GM12878 (cell line): Measurements from ENCODE around the gene TENT4B. TPM values are rescaled to one million over a fixed set of nuclear protein-coding genes. Genes with fewer than 3 reads are reported as not detected.

ENCODE experiments used
- ATAC-seq: fragments of 200-7000 bp; cut with Tn5 transposase; 3 replicates; pipeline ENCODE4 v1.9.1; 2020; ENCODE audit warnings: mild to moderate bottlenecking, moderate library complexity
- BruUV-seq: library from RNA; stranded (reverse); fragments of 400-500 nt; replicated peaks from 2 replicates; lab custom pipeline; 2021; lab: Mats Ljungman, UMichigan
- CTCF ChIA-PET: fragments of 300-600 bp; sonication (Branson Sonifier 250); formaldehyde crosslinking; extraction: SDS; loops from one replicate; lab custom pipeline; 2021; ENCODE audit warnings: inconsistent platforms; lab: Yijun Ruan, JAX
- POLR2A ChIA-PET: fragments of 350-600 bp; formaldehyde crosslinking; extraction: SDS; loops from one replicate; lab custom pipeline; 2021; ENCODE audit warnings: inconsistent platforms; lab: Charles Lee
- RAD21 ChIA-PET: fragments of 300-600 bp; sonication (Branson Sonifier 250); formaldehyde crosslinking; loops from one replicate; lab custom pipeline; 2023; ENCODE audit warnings: antibody characterized with exemption; ENCODE audit not compliant: unreplicated experiment; lab: Charles Lee
- SMC1A ChIA-PET: fragments of 300-600 bp; sonication (Branson Sonifier 250); formaldehyde crosslinking; loops from one replicate; lab custom pipeline; 2023; ENCODE audit not compliant: unreplicated experiment, uncharacterized antibody; lab: Charles Lee
- DNase-seq: peaks from one replicate; pipeline ENCODE4 v3.0.0-alpha.2; 2011; ENCODE audit warnings: low read depth, low spot score
- FAIRE-seq: peaks from 3 replicates; lab custom pipeline; 2011; peaks lifted over from hg19 to GRCh38; lab: Jason Lieb, UNC
- H2AFZ ChIP-seq: 2 replicates; pipeline ENCODE4 v1.6.0; 2011; ENCODE audit warnings: low read depth, low read length, control low read depth; ENCODE audit not compliant: control insufficient read depth
- H3K27ac ChIP-seq: 2 replicates; pipeline ENCODE4 v1.5.1; 2011; ENCODE audit warnings: control low read depth; ENCODE audit not compliant: control insufficient read depth, insufficient read depth
- H3K27me3 ChIP-seq, 2 experiments: replicated peaks in 1 of 2; 2 replicates each; pipeline versions ENCODE4 v1.6.0 to v1.6.1; 2011; ENCODE audit warnings: low read length in 1 of 2; ENCODE audit not compliant: control insufficient read depth in 2 of 2, insufficient read depth in 2 of 2
- H3K36me3 ChIP-seq, 2 experiments: 2 replicates each; pipeline ENCODE4 v1.5.1; 2011; ENCODE audit warnings: low read length in 1 of 2; ENCODE audit not compliant: control insufficient read depth in 2 of 2, insufficient read depth in 2 of 2
- H3K4me1 ChIP-seq: 2 replicates; pipeline ENCODE4 v1.6.1; 2011; ENCODE audit warnings: mild to moderate bottlenecking, low read length, moderate library complexity, mixed read lengths; ENCODE audit not compliant: control insufficient read depth, insufficient read depth
- H3K4me2 ChIP-seq: 2 replicates; pipeline ENCODE4 v1.6.0; 2011; ENCODE audit warnings: control low read depth; ENCODE audit not compliant: control insufficient read depth, insufficient read depth
- H3K4me3 ChIP-seq: fragments of 200-600 bp; sonication (generic); 2 replicates; pipeline ENCODE4 v1.5.1; 2016
- H3K79me2 ChIP-seq: 2 replicates; pipeline ENCODE4 v1.6.0; 2011; ENCODE audit warnings: low read length; ENCODE audit not compliant: control insufficient read depth, insufficient read depth
- H3K9ac ChIP-seq: 2 replicates; pipeline ENCODE4 v1.8.0; 2011; ENCODE audit warnings: low read length, control low read depth, mixed read lengths; ENCODE audit not compliant: control insufficient read depth, insufficient read depth
- H3K9me3 ChIP-seq: replicated peaks from 3 replicates; pipeline ENCODE4 v1.5.1; 2011; ENCODE audit warnings: mild to moderate bottlenecking, low read length; ENCODE audit not compliant: control insufficient read depth, insufficient read depth
- H4K20me1 ChIP-seq: 2 replicates; pipeline ENCODE4 v1.6.0; 2011; ENCODE audit not compliant: control insufficient read depth, insufficient read depth
- ATF3 ChIP-seq: IDR thresholded peaks from 2 replicates; pipeline ENCODE4 v1.6.1; 2011; ENCODE audit warnings: low read depth, mild to moderate bottlenecking, low read length, moderate library complexity, borderline replicate concordance; ENCODE audit errors: extremely low read depth
- CHD1 ChIP-seq: IDR thresholded peaks from 2 replicates; pipeline ENCODE4 v1.6.1; 2012; ENCODE audit warnings: low read depth, low read length, improper control_type of control experiment
- ELK1 ChIP-seq: IDR thresholded peaks from 2 replicates; pipeline ENCODE4 v1.6.1; 2012; ENCODE audit warnings: low read depth, low read length, improper control_type of control experiment
- FOXM1 ChIP-seq: IDR thresholded peaks from 2 replicates; pipeline ENCODE4 v1.6.1; 2012; ENCODE audit warnings: low read depth, mild to moderate bottlenecking, inconsistent platforms, low read length, moderate library complexity
- IRF4 ChIP-seq: IDR thresholded peaks from 2 replicates; pipeline ENCODE4 v1.6.1; 2011; ENCODE audit warnings: low read depth, low read length
- JUND ChIP-seq: IDR thresholded peaks from 2 replicates; pipeline ENCODE4 v1.6.1; 2012; ENCODE audit warnings: low read depth, mild to moderate bottlenecking, low read length, improper control_type of control experiment, moderate library complexity
- MTA3 ChIP-seq: IDR thresholded peaks from 2 replicates; pipeline ENCODE4 v1.6.1; 2012; ENCODE audit warnings: low read length, inconsistent platforms, borderline replicate concordance
- PAX8 ChIP-seq: fragments of 450-650 bp; IDR thresholded peaks from 2 replicates; pipeline ENCODE4 v1.6.1; 2017; ENCODE audit warnings: mild to moderate bottlenecking, moderate library complexity
- RAD21 ChIP-seq: IDR thresholded peaks from 2 replicates; pipeline ENCODE4 v1.6.1; 2011; ENCODE audit warnings: mild to moderate bottlenecking, low read depth, low read length, moderate library complexity; ENCODE audit not compliant: insufficient read depth
- RELA ChIP-seq: fragments of 450-650 bp; IDR thresholded peaks from 2 replicates; pipeline ENCODE4 v1.8.0; 2014; ENCODE audit warnings: borderline replicate concordance; ENCODE audit not compliant: partially characterized antibody
- RELB ChIP-seq: fragments of 450-650 bp; IDR thresholded peaks from 2 replicates; pipeline ENCODE4 v1.6.1; 2017; ENCODE audit warnings: low read depth, mild to moderate bottlenecking, moderate library complexity
- RUNX3 ChIP-seq: IDR thresholded peaks from 2 replicates; pipeline ENCODE4 v1.6.1; 2012; ENCODE audit warnings: low read length, inconsistent platforms
- SIX5 ChIP-seq: IDR thresholded peaks from 2 replicates; pipeline ENCODE4 v1.6.1; 2011; ENCODE audit warnings: mild to moderate bottlenecking, low read depth, low read length, moderate library complexity; ENCODE audit not compliant: severe bottlenecking
- SKIL ChIP-seq: fragments of 450-650 bp; IDR thresholded peaks from 2 replicates; pipeline ENCODE4 v1.6.1; 2017; ENCODE audit warnings: mild to moderate bottlenecking, low read depth, inconsistent platforms; ENCODE audit not compliant: poor library complexity, severe bottlenecking
- SREBF1 ChIP-seq: IDR thresholded peaks from 2 replicates; pipeline ENCODE4 v1.6.1; 2012; ENCODE audit warnings: mild to moderate bottlenecking, low read length
- ZBED1 ChIP-seq: IDR thresholded peaks from 2 replicates; pipeline ENCODE4 v1.6.1; 2016; ENCODE audit warnings: borderline replicate concordance
- WGBS: methylation state at CpG from one replicate; pipeline ENCODE4 v1.1.6; 2016; ENCODE audit warnings: low lambda C conversion rate; ENCODE audit not compliant: insufficient replicate concordance, insufficient coverage; ENCODE audit errors: missing lambda C conversion rate; 5-methylcytosine and 5-hydroxymethylcytosine counted together
- in situ Hi-C: fragments of 300-500 bp; cut with MboI; formaldehyde crosslinking; loops from 9 replicates; pipeline ENCODE4 v1.14.3; 2018; ENCODE audit warnings: mixed read lengths
- intact Hi-C: fragments of 100-400 bp; cut with micrococcal nuclease; formaldehyde crosslinking; loops from one replicate; pipeline ENCODE4 v1.14.2; 2022; ENCODE audit not compliant: unreplicated experiment
- polyA plus RNA-seq, 11 experiments: library from polyadenylated mRNA; depleted of rRNA in 4 of 11; unstranded in 6 of 11; stranded (reverse) in 5 of 11; fragments of >200 nt; fragmentation: Nextera tagmentation in 4 of 11; fragmentation: Illumina TruSeq in 1 of 11; extraction: Ambion mirVana in 4 of 11; extraction: Trizol in 1 of 11; gene quantifications; 1 replicate in 1 of 11; 2 replicates in 10 of 11; pipeline versions ENCODE4 v1.2.1 to v1.2.3, GENCODE V29; 2011 to 2016; ENCODE audit warnings: inconsistent platforms in 2 of 11, missing spikeins in 2 of 11, low read depth in 1 of 11
- total RNA-seq, 4 experiments: library from RNA; depleted of rRNA in 3 of 4; stranded (reverse); fragments of >200 nt in 3 of 4; fragmentation: Illumina TruSeq in 1 of 4; extraction: Trizol in 1 of 4; gene quantifications; 2 replicates each; pipeline versions ENCODE4 v1.2.1 to v1.2.3, GENCODE V29; 2013 to 2021
- TF ChIP-seq, protein P1 (sequence below): fragments of 450-650 bp; IDR thresholded peaks from 2 replicates; pipeline ENCODE4 v1.6.1; 2014; ENCODE audit warnings: mild to moderate bottlenecking

TENT4B gene
- total and polyA plus RNA-seq, 10 of the 15 experiments (the other 5 are each of a cell fraction or from before 2014, with no cell fraction given): 4.4 to 16.7 (median 10.8) TPM

- Histone ChIP-seq H3K9me3 (no peaks in the 10 kb centered on the region), H3K36me3 (no peaks in the 10 kb centered on the region), H3K4me3 (peak overlapping the region; percentile 87), H3K4me2 (peak overlapping the region; percentile 92; the same call in 1 of the 2 replicates), H2AFZ (no peak overlapping the region), H3K4me1 (peaks cover 9% of the 10 kb centered on the region), H3K27me3 (no peaks in the 10 kb centered on the region), H4K20me1 (peaks cover 7% of the 10 kb centered on the region; the same call in 1 of the 2 replicates), H3K27ac (peak overlapping the region; percentile 74; the same call in 1 of the 2 replicates), H3K79me2 (peaks cover 69% of the 10 kb centered on the region), H3K9ac (peak overlapping the region; percentile 84; the same call in 1 of the 2 replicates)
- ChIA-PET CTCF (interaction anchor here (0.6 to 3.5 kb wide), 12 partner anchors 9 to 139 kb away, joined by 3 to 48 read pairs (median 4); partner anchors contain the start of gene CNEP1R1), POLR2A (interaction anchor here (0.6 to 2.4 kb wide), 5 partner anchors 15 to 117 kb away, joined by 3 to 13 read pairs (median 3); no protein-coding TSS in a partner anchor), SMC1A (interaction anchor here (0.8 to 3.4 kb wide), 10 partner anchors 11 to 433 kb away, joined by 3 to 44 read pairs (median 7); partner anchors contain the start of gene CNEP1R1), RAD21 (interaction anchor here (0.6 to 3.4 kb wide), 4 partner anchors 10 to 131 kb away, joined by 3 to 22 read pairs (median 6); partner anchors contain the start of gene CNEP1R1)
- DNase-seq: no peak
- WGBS: 26% methylated on average over 1 of the region's 1 CpG
- no peak for ATAC-seq
- BruUV-seq: no TSS peak
- intact Hi-C loops (loop anchor here (2.0 to 10.0 kb wide), 4 partner anchors 36 to 589 kb away; partner anchors contain the start of gene CYLD), in situ Hi-C loops (no loop called here)
- no peak for FAIRE-seq
- TF ChIP-seq, protein P1, sequence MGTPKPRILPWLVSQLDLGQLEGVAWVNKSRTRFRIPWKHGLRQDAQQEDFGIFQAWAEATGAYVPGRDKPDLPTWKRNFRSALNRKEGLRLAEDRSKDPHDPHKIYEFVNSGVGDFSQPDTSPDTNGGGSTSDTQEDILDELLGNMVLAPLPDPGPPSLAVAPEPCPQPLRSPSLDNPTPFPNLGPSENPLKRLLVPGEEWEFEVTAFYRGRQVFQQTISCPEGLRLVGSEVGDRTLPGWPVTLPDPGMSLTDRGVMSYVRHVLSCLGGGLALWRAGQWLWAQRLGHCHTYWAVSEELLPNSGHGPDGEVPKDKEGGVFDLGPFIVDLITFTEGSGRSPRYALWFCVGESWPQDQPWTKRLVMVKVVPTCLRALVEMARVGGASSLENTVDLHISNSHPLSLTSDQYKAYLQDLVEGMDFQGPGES: no peak
- TF ChIP-seq RELA (no peak), RAD21 (no peak), SKIL (no peak), SREBF1 (no peak), SIX5 (no peak), JUND (no peak), MTA3 (no peak), RUNX3 (no peak), IRF4 (no peak), CHD1 (no peak), FOXM1 (no peak), ELK1 (no peak), RELB (no peak; the same call in 1 of the 2 replicates), PAX8 (no peak), ZBED1 (no peak), ATF3 (no peak)
Observed at GRCh38 chr16:50155925-50156324, 2.8 kb downstream of the TENT4B start.
